ENCODE data around the gene CYB5R4. TPM values are rescaled to one million over a fixed set of nuclear protein-coding genes. Genes with fewer than 3 reads are reported as not detected.

The CYB5R4 gene
- total RNA-seq, 2 experiments from 2014 or later: 26.9 to 27.0 TPM

GRCh38 chr6:83998021-83998584 is 138.6 kb downstream of the CYB5R4 start:
- intact Hi-C loops (cut with micrococcal nuclease): no loop called here
- ATAC-seq (no peak), DNase-seq (no peak)
- Mint-ChIP-seq H3K36me3 (ENCODE audit: low read depth) (no peaks in the 10 kb centered on the region), H3K27ac (no peak overlapping the region), H3K27me3 (peaks cover 6% of the 10 kb centered on the region), H3K4me3 (no peak overlapping the region), H3K9me3 (peaks cover 6% of the 10 kb centered on the region), H3K4me1 (ENCODE audit: low read depth) (no peaks in the 10 kb centered on the region)
- CTCF ChIA-PET: no interaction called here
- POLR2A ChIA-PET: no interaction called here
- TF ChIP-seq CTCF (IDR thresholded peaks at IDR 0.05): no peak

GRCh38 chr6:84001119-84001518 is 141.6 kb downstream of the CYB5R4 start:
- no peaks in the 10 kb centered on the region for H3K36me3 Mint-ChIP-seq (ENCODE audit: low read depth)
- ATAC-seq (no peak), DNase-seq (no peak)
- CTCF ChIA-PET: no interaction called here
- TF ChIP-seq CTCF (IDR thresholded peaks at IDR 0.05): no peak
- no peak overlapping the region for H3K4me3 Mint-ChIP-seq
- peaks cover 9% of the 10 kb centered on the region for H3K27me3 Mint-ChIP-seq
- POLR2A ChIA-PET: no interaction called here
- intact Hi-C loops (cut with micrococcal nuclease): no loop called here
- H3K9me3 Mint-ChIP-seq: no peaks in the 10 kb centered on the region
- no peaks in the 10 kb centered on the region for H3K4me1 Mint-ChIP-seq (ENCODE audit: low read depth)
- no peak overlapping the region for H3K27ac Mint-ChIP-seq

GRCh38 chr6:84002226-84002625 is 142.7 kb downstream of the CYB5R4 start:
- H3K4me3 Mint-ChIP-seq: no peak overlapping the region
- H3K27ac Mint-ChIP-seq: no peak overlapping the region
- no peaks in the 10 kb centered on the region for H3K4me1 Mint-ChIP-seq (ENCODE audit: low read depth)
- no peak for TF ChIP-seq CTCF (IDR thresholded peaks at IDR 0.05)
- H3K9me3 Mint-ChIP-seq: no peaks in the 10 kb centered on the region
- H3K27me3 Mint-ChIP-seq: peaks cover 9% of the 10 kb centered on the region
- POLR2A ChIA-PET: no interaction called here
- CTCF ChIA-PET: no interaction called here
- intact Hi-C loops (cut with micrococcal nuclease): no loop called here
- ATAC-seq: no peak
- no peak for DNase-seq
- no peaks in the 10 kb centered on the region for H3K36me3 Mint-ChIP-seq (ENCODE audit: low read depth)

- Mint-ChIP-seq H3K27me3 (peaks cover 12% of the 10 kb centered on the region), H3K27ac (no peak overlapping the region), H3K4me3 (no peak overlapping the region), H3K36me3 (ENCODE audit: low read depth) (no peaks in the 10 kb centered on the region), H3K4me1 (ENCODE audit: low read depth) (no peaks in the 10 kb centered on the region), H3K9me3 (no peaks in the 10 kb centered on the region)
- ChIA-PET POLR2A (no interaction called here), CTCF (no interaction called here)
- TF ChIP-seq CTCF (IDR thresholded peaks at IDR 0.05): no peak
- intact Hi-C loops (cut with micrococcal nuclease): no loop called here
- DNase-seq (no peak), ATAC-seq (no peak)
Observed at GRCh38 chr6:84003131-84003530, 143.6 kb downstream of the CYB5R4 start.

GRCh38 chr6:84003654-84004053 is 144.2 kb downstream of the CYB5R4 start:
- H3K4me3 Mint-ChIP-seq: no peak overlapping the region
- no peak for DNase-seq
- H3K36me3 Mint-ChIP-seq (ENCODE audit: low read depth): no peaks in the 10 kb centered on the region
- H3K9me3 Mint-ChIP-seq: no peaks in the 10 kb centered on the region
- POLR2A ChIA-PET: no interaction called here
- peaks cover 12% of the 10 kb centered on the region for H3K27me3 Mint-ChIP-seq
- H3K27ac Mint-ChIP-seq: no peak overlapping the region
- no peak for TF ChIP-seq CTCF (IDR thresholded peaks at IDR 0.05)
- no peaks in the 10 kb centered on the region for H3K4me1 Mint-ChIP-seq (ENCODE audit: low read depth)
- intact Hi-C loops (cut with micrococcal nuclease): no loop called here
- ATAC-seq: no peak
- CTCF ChIA-PET: no interaction called here
